WTC11 (cell line): ENCODE measurements around the gene PABPN1L.

ENCODE experiments used
- TF ChIP-seq, protein P1 (sequence below): sonication (generic); formaldehyde crosslinking; IDR thresholded peaks from 2 replicates; pipeline ENCODE4 v1.8.0; 2022; ENCODE audit warnings: mild to moderate bottlenecking, missing genetic modification reagents
- TF ChIP-seq, protein P2 (sequence below): fragments of 200-600 bp; IDR thresholded peaks from 2 replicates; pipeline ENCODE4 v1.8.0; 2022; ENCODE audit warnings: antibody characterized with exemption
- TF ChIP-seq, protein P3 (sequence below): sonication (generic); formaldehyde crosslinking; IDR thresholded peaks from 2 replicates; pipeline ENCODE4 v1.8.0; 2022; ENCODE audit warnings: mild to moderate bottlenecking, missing genetic modification reagents
- TF ChIP-seq, protein P4 (sequence below): sonication (generic); formaldehyde crosslinking; conservative IDR thresholded peaks from 2 replicates; pipeline ENCODE4 v1.8.1; 2023; ENCODE audit warnings: mild to moderate bottlenecking, low read depth, missing genetic modification reagents, moderate library complexity

DNA sequence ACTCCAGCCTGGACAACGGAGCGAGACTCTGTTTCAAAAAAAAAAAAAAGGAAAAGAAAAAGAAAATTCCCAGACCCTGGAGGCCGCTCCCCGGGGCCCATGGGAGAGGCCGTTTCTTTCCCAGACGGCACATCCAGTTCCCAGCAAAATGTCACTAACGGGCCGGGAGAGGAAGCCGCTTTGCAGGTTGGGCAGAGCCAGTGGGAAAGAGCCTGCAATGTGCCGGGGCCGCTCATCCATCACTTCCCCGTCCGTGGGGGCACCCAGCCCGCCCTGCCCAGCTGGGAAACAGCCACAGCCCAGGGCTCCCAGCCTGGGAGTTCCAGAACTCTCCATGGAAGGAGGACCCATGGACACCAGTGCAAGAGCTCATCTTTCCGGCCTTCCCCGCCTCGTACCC is 41.8 kb upstream of the PABPN1L start:
- TF ChIP-seq, protein P1, sequence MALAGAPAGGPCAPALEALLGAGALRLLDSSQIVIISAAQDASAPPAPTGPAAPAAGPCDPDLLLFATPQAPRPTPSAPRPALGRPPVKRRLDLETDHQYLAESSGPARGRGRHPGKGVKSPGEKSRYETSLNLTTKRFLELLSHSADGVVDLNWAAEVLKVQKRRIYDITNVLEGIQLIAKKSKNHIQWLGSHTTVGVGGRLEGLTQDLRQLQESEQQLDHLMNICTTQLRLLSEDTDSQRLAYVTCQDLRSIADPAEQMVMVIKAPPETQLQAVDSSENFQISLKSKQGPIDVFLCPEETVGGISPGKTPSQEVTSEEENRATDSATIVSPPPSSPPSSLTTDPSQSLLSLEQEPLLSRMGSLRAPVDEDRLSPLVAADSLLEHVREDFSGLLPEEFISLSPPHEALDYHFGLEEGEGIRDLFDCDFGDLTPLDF (CRISPR knock-in tag) = no peak
- TF ChIP-seq, protein P2, sequence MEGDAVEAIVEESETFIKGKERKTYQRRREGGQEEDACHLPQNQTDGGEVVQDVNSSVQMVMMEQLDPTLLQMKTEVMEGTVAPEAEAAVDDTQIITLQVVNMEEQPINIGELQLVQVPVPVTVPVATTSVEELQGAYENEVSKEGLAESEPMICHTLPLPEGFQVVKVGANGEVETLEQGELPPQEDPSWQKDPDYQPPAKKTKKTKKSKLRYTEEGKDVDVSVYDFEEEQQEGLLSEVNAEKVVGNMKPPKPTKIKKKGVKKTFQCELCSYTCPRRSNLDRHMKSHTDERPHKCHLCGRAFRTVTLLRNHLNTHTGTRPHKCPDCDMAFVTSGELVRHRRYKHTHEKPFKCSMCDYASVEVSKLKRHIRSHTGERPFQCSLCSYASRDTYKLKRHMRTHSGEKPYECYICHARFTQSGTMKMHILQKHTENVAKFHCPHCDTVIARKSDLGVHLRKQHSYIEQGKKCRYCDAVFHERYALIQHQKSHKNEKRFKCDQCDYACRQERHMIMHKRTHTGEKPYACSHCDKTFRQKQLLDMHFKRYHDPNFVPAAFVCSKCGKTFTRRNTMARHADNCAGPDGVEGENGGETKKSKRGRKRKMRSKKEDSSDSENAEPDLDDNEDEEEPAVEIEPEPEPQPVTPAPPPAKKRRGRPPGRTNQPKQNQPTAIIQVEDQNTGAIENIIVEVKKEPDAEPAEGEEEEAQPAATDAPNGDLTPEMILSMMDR = no peak
- TF ChIP-seq, protein P3, sequence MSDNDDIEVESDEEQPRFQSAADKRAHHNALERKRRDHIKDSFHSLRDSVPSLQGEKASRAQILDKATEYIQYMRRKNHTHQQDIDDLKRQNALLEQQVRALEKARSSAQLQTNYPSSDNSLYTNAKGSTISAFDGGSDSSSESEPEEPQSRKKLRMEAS = no peak
- TF ChIP-seq, protein P4, sequence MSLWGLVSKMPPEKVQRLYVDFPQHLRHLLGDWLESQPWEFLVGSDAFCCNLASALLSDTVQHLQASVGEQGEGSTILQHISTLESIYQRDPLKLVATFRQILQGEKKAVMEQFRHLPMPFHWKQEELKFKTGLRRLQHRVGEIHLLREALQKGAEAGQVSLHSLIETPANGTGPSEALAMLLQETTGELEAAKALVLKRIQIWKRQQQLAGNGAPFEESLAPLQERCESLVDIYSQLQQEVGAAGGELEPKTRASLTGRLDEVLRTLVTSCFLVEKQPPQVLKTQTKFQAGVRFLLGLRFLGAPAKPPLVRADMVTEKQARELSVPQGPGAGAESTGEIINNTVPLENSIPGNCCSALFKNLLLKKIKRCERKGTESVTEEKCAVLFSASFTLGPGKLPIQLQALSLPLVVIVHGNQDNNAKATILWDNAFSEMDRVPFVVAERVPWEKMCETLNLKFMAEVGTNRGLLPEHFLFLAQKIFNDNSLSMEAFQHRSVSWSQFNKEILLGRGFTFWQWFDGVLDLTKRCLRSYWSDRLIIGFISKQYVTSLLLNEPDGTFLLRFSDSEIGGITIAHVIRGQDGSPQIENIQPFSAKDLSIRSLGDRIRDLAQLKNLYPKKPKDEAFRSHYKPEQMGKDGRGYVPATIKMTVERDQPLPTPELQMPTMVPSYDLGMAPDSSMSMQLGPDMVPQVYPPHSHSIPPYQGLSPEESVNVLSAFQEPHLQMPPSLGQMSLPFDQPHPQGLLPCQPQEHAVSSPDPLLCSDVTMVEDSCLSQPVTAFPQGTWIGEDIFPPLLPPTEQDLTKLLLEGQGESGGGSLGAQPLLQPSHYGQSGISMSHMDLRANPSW (CRISPR knock-in tag) = no peak
